Esophagus (tissue), 2 donors: ENCODE data around the gene USP12. TPM values are rescaled to one million over a fixed set of nuclear protein-coding genes. Genes with fewer than 3 reads are reported as not detected.

Source experiments
- H3K27ac ChIP-seq, 2 donors: one replicate each; pipeline ENCODE4 v1.5.1; 2013; ENCODE audit warnings: low read depth in 2 of 2, mild to moderate bottlenecking in 2 of 2, inconsistent platforms in 1 of 2, low read length in 1 of 2, moderate library complexity in 1 of 2
- H3K27me3 ChIP-seq, 2 donors: one replicate each; pipeline ENCODE4 v1.6.1; 2013; ENCODE audit warnings: low read length in 2 of 2, control low read depth in 1 of 2, mild to moderate bottlenecking in 1 of 2; ENCODE audit not compliant: insufficient read depth in 2 of 2, control insufficient read depth in 1 of 2
- H3K36me3 ChIP-seq, 2 donors: one replicate each; pipeline ENCODE4 v1.6.1; 2013; ENCODE audit warnings: low read length in 1 of 2; ENCODE audit not compliant: control insufficient read depth in 2 of 2, insufficient read depth in 2 of 2
- H3K4me1 ChIP-seq, 2 donors: one replicate each; pipeline ENCODE4 v1.6.1; 2013; ENCODE audit warnings: low read length in 1 of 2; ENCODE audit not compliant: control insufficient read depth in 2 of 2, insufficient read depth in 2 of 2
- H3K4me3 ChIP-seq, 2 donors: one replicate each; pipeline ENCODE4 v1.5.1; 2013; ENCODE audit warnings: low read length in 2 of 2, mild to moderate bottlenecking in 2 of 2, low read depth in 1 of 2, moderate library complexity in 1 of 2
- H3K9me3 ChIP-seq, 2 donors: one replicate each; pipeline ENCODE4 v1.6.1; 2013; ENCODE audit warnings: mild to moderate bottlenecking in 2 of 2, low read depth in 1 of 2, low read length in 1 of 2, moderate library complexity in 1 of 2; ENCODE audit not compliant: control insufficient read depth in 2 of 2, insufficient read depth in 1 of 2
- WGBS, 2 donors: extraction: QIAGEN DNeasy Blood & Tissue Kit; methylation state at CpG; one replicate each; pipeline ENCODE4 v1.1.7; 2013; 5-methylcytosine and 5-hydroxymethylcytosine counted together
- polyA plus RNA-seq, 2 donors: library from polyadenylated mRNA; stranded (reverse); fragments of 200-250 nt; gene quantifications; one replicate each; pipeline ENCODE4 v1.2.3, GENCODE V29; 2013
- donor health status: healthy with polysubstance abuse.
- donor health status: Bipolar disorder and iron deficiency.

USP12 gene
- polyA plus RNA-seq, 2 donors = 3.5 to 6.0 TPM

- Histone ChIP-seq H3K36me3 (no peaks in the 10 kb centered on the region), H3K4me1 (peaks cover 0 to 3% of the 10 kb centered on the region in 2 donors), H3K9me3 (no peaks in the 10 kb centered on the region), H3K27me3 (no peaks in the 10 kb centered on the region), H3K4me3 (no peak overlapping the region), H3K27ac (peak overlapping the region in 1 of 2 donors; percentile 15)
- 73 to 79% methylated on average over 2 of the region's 2 CpGs for WGBS, 2 donors
These were observed 32.0 kb downstream of the USP12 start for GRCh38 chr13:27139565-27139964.

- 91 to 92% methylated on average over 4 of the region's 4 CpGs for WGBS, 2 donors
- no peaks in the 10 kb centered on the region for H3K36me3 ChIP-seq
- peaks cover 0 to 3% of the 10 kb centered on the region in 2 donors for H3K4me1 ChIP-seq
- H3K4me3 ChIP-seq = no peak overlapping the region
- no peaks in the 10 kb centered on the region for H3K27me3 ChIP-seq
- H3K27ac ChIP-seq = no peak overlapping the region
- H3K9me3 ChIP-seq = no peaks in the 10 kb centered on the region
These were observed 33.0 kb downstream of the USP12 start for GRCh38 chr13:27138457-27139093.

GRCh38 chr13:27137759-27138158 lies 33.9 kb downstream of the USP12 start:
- Histone ChIP-seq H3K27me3 (no peaks in the 10 kb centered on the region), H3K27ac (no peak overlapping the region), H3K9me3 (no peaks in the 10 kb centered on the region), H3K4me1 (peaks cover 0 to 3% of the 10 kb centered on the region in 2 donors), H3K36me3 (no peaks in the 10 kb centered on the region), H3K4me3 (no peak overlapping the region)
- WGBS, 2 donors = 88 to 96% methylated on average over 7 of the region's 7 CpGs

- Histone ChIP-seq H3K36me3 (no peaks in the 10 kb centered on the region), H3K27ac (no peak overlapping the region), H3K9me3 (no peaks in the 10 kb centered on the region), H3K27me3 (no peaks in the 10 kb centered on the region), H3K4me1 (no peaks in the 10 kb centered on the region), H3K4me3 (no peak overlapping the region)
- WGBS, 2 donors = 60 to 65% methylated on average over 5 of the region's 5 CpGs
These were observed 36.6 kb downstream of the USP12 start for GRCh38 chr13:27135023-27135422.

- H3K27ac ChIP-seq = no peak overlapping the region
- no peak overlapping the region for H3K4me3 ChIP-seq
- no peaks in the 10 kb centered on the region for H3K4me1 ChIP-seq
- WGBS, 2 donors = 96 to 97% methylated on average over 2 of the region's 2 CpGs
- no peaks in the 10 kb centered on the region for H3K36me3 ChIP-seq
- H3K27me3 ChIP-seq = no peaks in the 10 kb centered on the region
- H3K9me3 ChIP-seq = no peaks in the 10 kb centered on the region
These were observed 37.7 kb downstream of the USP12 start for GRCh38 chr13:27133889-27134288.

- H3K4me1 ChIP-seq = no peaks in the 10 kb centered on the region
- no peaks in the 10 kb centered on the region for H3K36me3 ChIP-seq
- H3K4me3 ChIP-seq = no peak overlapping the region
- no peaks in the 10 kb centered on the region for H3K9me3 ChIP-seq
- no peak overlapping the region for H3K27ac ChIP-seq
- H3K27me3 ChIP-seq = no peaks in the 10 kb centered on the region
- 83% methylated on average over 5 of the region's 5 CpGs for WGBS, 2 donors
These were observed 39.1 kb downstream of the USP12 start for GRCh38 chr13:27132538-27132937.

GRCh38 chr13:27131906-27132305 lies 39.7 kb downstream of the USP12 start:
- Histone ChIP-seq H3K27me3 (no peaks in the 10 kb centered on the region), H3K36me3 (no peaks in the 10 kb centered on the region), H3K4me1 (no peaks in the 10 kb centered on the region), H3K27ac (no peak overlapping the region), H3K9me3 (no peaks in the 10 kb centered on the region), H3K4me3 (no peak overlapping the region)
- 61 to 72% methylated on average over 3 of the region's 3 CpGs for WGBS, 2 donors

GRCh38 chr13:27130979-27131623 lies 40.5 kb downstream of the USP12 start:
- no peak overlapping the region for H3K4me3 ChIP-seq
- H3K27ac ChIP-seq = peak overlapping the region; percentile 56 to 83
- 34 to 46% methylated on average over 4 of the region's 4 CpGs for WGBS, 2 donors
- no peaks in the 10 kb centered on the region for H3K27me3 ChIP-seq
- H3K9me3 ChIP-seq = no peaks in the 10 kb centered on the region
- peaks cover 0 to 1% of the 10 kb centered on the region in 2 donors for H3K4me1 ChIP-seq
- H3K36me3 ChIP-seq = no peaks in the 10 kb centered on the region

GRCh38 chr13:27130223-27130978 lies 41.2 kb downstream of the USP12 start:
- 55 to 62% methylated on average over 7 of the region's 7 CpGs for WGBS, 2 donors
- no peaks in the 10 kb centered on the region for H3K9me3 ChIP-seq
- peaks cover 0 to 4% of the 10 kb centered on the region in 2 donors for H3K4me1 ChIP-seq
- no peaks in the 10 kb centered on the region for H3K27me3 ChIP-seq
- no peak overlapping the region for H3K27ac ChIP-seq
- H3K4me3 ChIP-seq = no peak overlapping the region
- no peaks in the 10 kb centered on the region for H3K36me3 ChIP-seq
